Endodermal cell (in vitro differentiated cells): ENCODE data around the gene ABCA4. TPM values are rescaled to one million over a fixed set of nuclear protein-coding genes. Genes with fewer than 3 reads are reported as not detected.

Experiments
- DNase-seq: peaks from one replicate; pipeline ENCODE4 v3.0.0-alpha.2; 2017
- H3K27ac ChIP-seq: 2 replicates; pipeline ENCODE4 v1.5.1; 2013; ENCODE audit warnings: mild to moderate bottlenecking, low read depth, low read length, moderate library complexity
- H3K27me3 ChIP-seq: 2 replicates; pipeline ENCODE4 v1.6.1; 2013; ENCODE audit warnings: mild to moderate bottlenecking, low read length, moderate library complexity; ENCODE audit not compliant: insufficient read depth, control insufficient read depth, poor library complexity, severe bottlenecking
- H3K36me3 ChIP-seq: 2 replicates; pipeline ENCODE4 v1.7.0; 2013; ENCODE audit warnings: mild to moderate bottlenecking, low read length, moderate library complexity; ENCODE audit not compliant: control insufficient read depth, insufficient read depth
- H3K4me1 ChIP-seq: one replicate; pipeline ENCODE4 v1.7.0; 2013; ENCODE audit warnings: low read length; ENCODE audit not compliant: control insufficient read depth, insufficient read depth
- H3K4me3 ChIP-seq: 2 replicates; pipeline ENCODE4 v1.5.1; 2013; ENCODE audit warnings: mild to moderate bottlenecking, low read length, moderate library complexity
- H3K9ac ChIP-seq: 2 replicates; pipeline ENCODE4 v1.6.1; 2013; ENCODE audit warnings: mild to moderate bottlenecking, low read length, moderate library complexity; ENCODE audit not compliant: poor library complexity, severe bottlenecking; ENCODE audit errors: extremely low read depth
- H3K9me3 ChIP-seq: 2 replicates; pipeline ENCODE4 v1.6.1; 2013; ENCODE audit warnings: mild to moderate bottlenecking, low read length, moderate library complexity; ENCODE audit not compliant: control insufficient read depth
- H3K27ac Mint-ChIP-seq: 2 replicates; pipeline ENCODE4 v1.8.0; 2020; ENCODE audit warnings: mixed read lengths
- H3K27me3 Mint-ChIP-seq: 2 replicates; pipeline ENCODE4 v1.8.0; 2021; ENCODE audit warnings: mild to moderate bottlenecking, mixed read lengths; ENCODE audit not compliant: insufficient read depth
- H3K36me3 Mint-ChIP-seq: 2 replicates; pipeline ENCODE4 v1.8.0; 2020; ENCODE audit warnings: low read depth, mixed read lengths
- H3K4me1 Mint-ChIP-seq: 2 replicates; pipeline ENCODE4 v1.8.0; 2020; ENCODE audit warnings: mixed read lengths
- H3K4me3 Mint-ChIP-seq: 2 replicates; pipeline ENCODE4 v1.8.0; 2020; ENCODE audit warnings: mild to moderate bottlenecking, moderate library complexity, mixed read lengths
- H3K9me3 Mint-ChIP-seq: 2 replicates; pipeline ENCODE4 v1.8.0; 2020; ENCODE audit warnings: mild to moderate bottlenecking, mixed read lengths
- CTCF ChIP-seq: fragments of 200-600 bp; sonication (generic); conservative IDR thresholded peaks from 2 replicates; pipeline ENCODE4 v1.5.0; 2021; ENCODE audit warnings: antibody characterized with exemption, mild to moderate bottlenecking
- WGBS, 2 experiments: methylation state at CpG; one replicate each; pipeline versions ENCODE4 v1.1.5 to v1.1.7; 2013; ENCODE audit warnings: missing lambda C conversion rate in 2 of 2, mixed read lengths in 1 of 2; ENCODE audit not compliant: insufficient coverage in 1 of 2, insufficient read length in 1 of 2; 5-methylcytosine and 5-hydroxymethylcytosine counted together
- total RNA-seq, 2 donors: library from RNA; stranded (reverse); fragmentation: NEBNext Ultra II Directional in 1 of 2; extraction: Animal tissue kit (Norgen Biotek cat#: 25700) in 1 of 2; gene quantifications; 2 replicates in 1 of 2; 3 replicates in 1 of 2; pipeline ENCODE4 v1.2.1, GENCODE V29; 2021

Gene ABCA4
- total RNA-seq, 2 donors from 2014 or later, result 1.6 to 1.7 TPM

- 93% methylated on average over 1 of the region's 1 CpG; no CpG with 5 or more reads in 1 of the 2 experiments for WGBS, 2 experiments
- H3K9me3 Mint-ChIP-seq, result peaks cover 3% of the 10 kb centered on the region
- Histone ChIP-seq H3K9me3 (peaks cover 6% of the 10 kb centered on the region), H3K27ac (no peak overlapping the region), H3K4me1 (peaks cover 7% of the 10 kb centered on the region), H3K4me3 (no peak overlapping the region), H3K36me3 (no peaks in the 10 kb centered on the region), H3K27me3 (no peaks in the 10 kb centered on the region), H3K9ac (no peak overlapping the region)
- no peak for TF ChIP-seq CTCF
- DNase-seq, result no peak
- no peak overlapping the region for H3K27ac Mint-ChIP-seq
- H3K4me1 Mint-ChIP-seq, result peaks cover 18% of the 10 kb centered on the region
- H3K4me3 Mint-ChIP-seq, result no peak overlapping the region
- no peaks in the 10 kb centered on the region for H3K27me3 Mint-ChIP-seq
- no peaks in the 10 kb centered on the region for H3K36me3 Mint-ChIP-seq
Measured at GRCh38 chr1:93981274-93981667, 139.7 kb downstream of the ABCA4 start.

GRCh38 chr1:93980320-93981273, 140.4 kb downstream of the ABCA4 start:
- Mint-ChIP-seq H3K36me3 (no peaks in the 10 kb centered on the region), H3K4me3 (no peak overlapping the region), H3K27me3 (no peaks in the 10 kb centered on the region), H3K27ac (peak overlapping the region; percentile 32), H3K4me1 (peaks cover 18% of the 10 kb centered on the region), H3K9me3 (peaks cover 3% of the 10 kb centered on the region)
- Histone ChIP-seq H3K4me1 (peaks cover 8% of the 10 kb centered on the region), H3K9ac (no peak overlapping the region), H3K9me3 (peaks cover 6% of the 10 kb centered on the region), H3K4me3 (no peak overlapping the region), H3K27me3 (no peaks in the 10 kb centered on the region), H3K27ac (no peak overlapping the region), H3K36me3 (no peaks in the 10 kb centered on the region)
- peak; percentile 86 for DNase-seq
- peak; percentile 83 for TF ChIP-seq CTCF
- 90 to 92% methylated on average over 5 to 10 of the region's 10 CpGs for WGBS, 2 experiments

- peak overlapping the region; percentile 32 for H3K27ac Mint-ChIP-seq
Measured at GRCh38 chr1:93979718-93980319, 141.1 kb downstream of the ABCA4 start.

More at GRCh38 chr1:93979718-93980319, 141.1 kb downstream of the ABCA4 start:
- Mint-ChIP-seq H3K4me1 (peaks cover 18% of the 10 kb centered on the region), H3K4me3 (no peak overlapping the region), H3K9me3 (peaks cover 3% of the 10 kb centered on the region), H3K27me3 (no peaks in the 10 kb centered on the region), H3K36me3 (no peaks in the 10 kb centered on the region)
- H3K9me3 ChIP-seq, result peaks cover 6% of the 10 kb centered on the region
- H3K4me1 ChIP-seq, result peaks cover 8% of the 10 kb centered on the region
- 89 to 100% methylated on average over 3 to 4 of the region's 4 CpGs for WGBS, 2 experiments
- peak; percentile 64 for DNase-seq
- no peak overlapping the region for H3K27ac ChIP-seq
- H3K36me3 ChIP-seq, result no peaks in the 10 kb centered on the region
- no peaks in the 10 kb centered on the region for H3K27me3 ChIP-seq
- no peak overlapping the region for H3K9ac ChIP-seq
- no peak overlapping the region for H3K4me3 ChIP-seq
- TF ChIP-seq CTCF, result no peak
